WTC11 (cell line): Measurements from ENCODE around the gene CAMK1. TPM values are rescaled to one million over a fixed set of nuclear protein-coding genes. Genes with fewer than 3 reads are reported as not detected.

Experiments used
- ATAC-seq: fragments of 200-7000 bp; cut with Tn5 transposase; 2 replicates; pipeline ENCODE4 v1.10.0; 2021; ENCODE audit warnings: mild to moderate bottlenecking, moderate library complexity
- CTCF ChIA-PET: fragments of 300-600 bp; sonication (Branson Sonifier 250); formaldehyde crosslinking; loops from one replicate; lab custom pipeline; 2021; ENCODE audit warnings: antibody characterized with exemption; lab: Charles Lee
- POLR2A ChIA-PET: fragments of 350-600 bp; sonication (Branson Sonifier 250); formaldehyde crosslinking; loops from one replicate; lab custom pipeline; 2021; ENCODE audit warnings: antibody characterized with exemption; lab: Charles Lee
- DNase-seq: peaks from one replicate; pipeline ENCODE4 v3.0.0; 2021; ENCODE audit warnings: low spot score
- H3K27ac Mint-ChIP-seq: 2 replicates; pipeline ENCODE4 v1.8.0; 2021; ENCODE audit warnings: mixed read lengths
- H3K27me3 Mint-ChIP-seq: 2 replicates; pipeline ENCODE4 v1.8.0; 2021; ENCODE audit warnings: low read depth, mild to moderate bottlenecking, moderate library complexity, mixed read lengths
- H3K36me3 Mint-ChIP-seq: 2 replicates; pipeline ENCODE4 v1.8.0; 2021; ENCODE audit warnings: mixed read lengths
- H3K4me1 Mint-ChIP-seq: 2 replicates; pipeline ENCODE4 v1.8.0; 2022; ENCODE audit warnings: mixed read lengths
- H3K4me3 Mint-ChIP-seq: 2 replicates; pipeline ENCODE4 v1.8.0; 2021; ENCODE audit warnings: mild to moderate bottlenecking, moderate library complexity, mixed read lengths
- H3K9me3 Mint-ChIP-seq: 2 replicates; pipeline ENCODE4 v1.8.0; 2021; ENCODE audit warnings: mixed read lengths
- ATF1 ChIP-seq: sonication (generic); formaldehyde crosslinking; IDR thresholded peaks from 2 replicates; pipeline ENCODE4 v1.8.1; 2023; ENCODE audit warnings: mild to moderate bottlenecking, moderate library complexity, missing genetic modification reagents
- ATF3 ChIP-seq: sonication (generic); formaldehyde crosslinking; conservative IDR thresholded peaks from 2 replicates; pipeline ENCODE4 v1.8.1; 2022; ENCODE audit warnings: mild to moderate bottlenecking, missing genetic modification reagents
- E2F1 ChIP-seq: sonication (generic); formaldehyde crosslinking; IDR thresholded peaks from 2 replicates; pipeline ENCODE4 v1.8.0; 2022; ENCODE audit warnings: mild to moderate bottlenecking, missing genetic modification reagents
- ERG ChIP-seq: fragments of 250-450 bp; sonication (Bioruptor Pico); IDR thresholded peaks from 2 replicates; pipeline ENCODE4 v1.8.0; 2021; ENCODE audit warnings: mild to moderate bottlenecking
- ETV6 ChIP-seq: sonication (generic); formaldehyde crosslinking; IDR thresholded peaks from 2 replicates; pipeline ENCODE4 v1.8.1; 2022; ENCODE audit warnings: mild to moderate bottlenecking, missing genetic modification reagents
- FOXP1 ChIP-seq: sonication (generic); formaldehyde crosslinking; IDR thresholded peaks from 2 replicates; pipeline ENCODE4 v1.8.0; 2022; ENCODE audit warnings: missing genetic modification reagents, mild to moderate bottlenecking, moderate library complexity, borderline replicate concordance
- FOXP4 ChIP-seq: sonication (generic); formaldehyde crosslinking; IDR thresholded peaks from 2 replicates; pipeline ENCODE4 v1.8.0; 2022; ENCODE audit warnings: mild to moderate bottlenecking, missing genetic modification reagents
- GABPB1 ChIP-seq: sonication (generic); formaldehyde crosslinking; IDR thresholded peaks from 2 replicates; pipeline ENCODE4 v1.8.1; 2023; ENCODE audit warnings: mild to moderate bottlenecking, missing genetic modification reagents
- GTF2I ChIP-seq: fragments of 250-450 bp; sonication (Bioruptor Pico); conservative IDR thresholded peaks from 2 replicates; pipeline ENCODE4 v1.4.0; 2021; ENCODE audit warnings: mild to moderate bottlenecking
- KAT7 ChIP-seq: sonication (generic); formaldehyde crosslinking; IDR thresholded peaks from 2 replicates; pipeline ENCODE4 v1.8.1; 2023; ENCODE audit warnings: missing genetic modification reagents, mild to moderate bottlenecking, borderline replicate concordance
- NFE2L1 ChIP-seq: sonication (generic); formaldehyde crosslinking; IDR thresholded peaks from 2 replicates; pipeline ENCODE4 v1.8.1; 2023; ENCODE audit warnings: missing genetic modification reagents
- NR2C2 ChIP-seq: sonication (generic); formaldehyde crosslinking; IDR thresholded peaks from 2 replicates; pipeline ENCODE4 v1.8.0; 2022; ENCODE audit warnings: mild to moderate bottlenecking, missing genetic modification reagents
- NR3C1 ChIP-seq: sonication (generic); formaldehyde crosslinking; conservative IDR thresholded peaks from 2 replicates; pipeline ENCODE4 v1.8.1; 2023; ENCODE audit warnings: low read depth, mild to moderate bottlenecking, missing genetic modification reagents
- OVOL2 ChIP-seq: fragments of 250-450 bp; sonication (Bioruptor Pico); IDR thresholded peaks from 2 replicates; pipeline ENCODE4 v1.9.0; 2021; ENCODE audit warnings: mild to moderate bottlenecking, borderline replicate concordance
- PRDM15 ChIP-seq: sonication (generic); formaldehyde crosslinking; IDR thresholded peaks from 2 replicates; pipeline ENCODE4 v1.8.0; 2022; ENCODE audit warnings: missing genetic modification reagents
- RORB ChIP-seq: fragments of 250-450 bp; sonication (Bioruptor Pico); IDR thresholded peaks from 2 replicates; pipeline ENCODE4 v1.9.0; 2021; ENCODE audit warnings: mild to moderate bottlenecking
- SMAD3 ChIP-seq: sonication (generic); formaldehyde crosslinking; IDR thresholded peaks from 2 replicates; pipeline ENCODE4 v1.8.0; 2022; ENCODE audit warnings: missing genetic modification reagents, mild to moderate bottlenecking, borderline replicate concordance
- STAT6 ChIP-seq: sonication (generic); formaldehyde crosslinking; conservative IDR thresholded peaks from 2 replicates; pipeline ENCODE4 v1.8.1; 2023; ENCODE audit warnings: mild to moderate bottlenecking, low read depth, missing genetic modification reagents, moderate library complexity
- ZNF425 ChIP-seq: fragments of 250-450 bp; sonication (Bioruptor Pico); conservative IDR thresholded peaks from 2 replicates; pipeline ENCODE4 v1.9.0; 2021; ENCODE audit warnings: mild to moderate bottlenecking
- ZNF671 ChIP-seq: fragments of 250-450 bp; sonication (Bioruptor Pico); IDR thresholded peaks from 2 replicates; pipeline ENCODE4 v1.8.0; 2021; ENCODE audit warnings: mild to moderate bottlenecking
- total RNA-seq: library from RNA; stranded (reverse); gene quantifications from 3 replicates; pipeline ENCODE4 v1.2.3, GENCODE V29; 2021

CAMK1 gene
- total RNA-seq, 1 experiment from 2014 or later, result 3.1 TPM

GRCh38 chr3:9749645-9750555 lies 19.8 kb downstream of the CAMK1 start, which contains the start of gene OGG1 (continued):
- peak; percentile 68; the same call in 1 of the 2 replicates for TF ChIP-seq FOXP4 (CRISPR knock-in tag)
- peak; percentile 82; the same call in 1 of the 2 replicates for TF ChIP-seq SMAD3 (CRISPR knock-in tag)
- no peak for TF ChIP-seq ZNF671 (CRISPR knock-in tag)
- no peak for TF ChIP-seq KAT7 (CRISPR knock-in tag)
- no peak for TF ChIP-seq ATF3 (CRISPR knock-in tag)
- no peak for TF ChIP-seq ZNF425 (CRISPR knock-in tag)
- TF ChIP-seq NR2C2, result no peak
- no peak for TF ChIP-seq NR3C1 (CRISPR knock-in tag)
- no peak for TF ChIP-seq OVOL2 (CRISPR knock-in tag)
- no peak for TF ChIP-seq GTF2I (CRISPR knock-in tag)
- TF ChIP-seq FOXP1 (CRISPR knock-in tag), result 0 out of 2 replicates have a peak, but pooled peaks have one; percentile 37
- 0 out of 2 replicates have a peak, but pooled peaks have one; percentile 10 for TF ChIP-seq PRDM15
- no peak for TF ChIP-seq ATF1 (CRISPR knock-in tag)
- peak; percentile 42; the same call in 1 of the 2 replicates for TF ChIP-seq GABPB1 (CRISPR knock-in tag)
- TF ChIP-seq NFE2L1 (CRISPR knock-in tag), result no peak
- TF ChIP-seq ETV6 (CRISPR knock-in tag), result peak; percentile 90
- no peak for TF ChIP-seq RORB (CRISPR knock-in tag)

- H3K27me3 Mint-ChIP-seq, result no peaks in the 10 kb centered on the region
- POLR2A ChIA-PET, result interaction anchor here (0.5 to 2.2 kb wide), 8 partner anchors 17 to 44 kb away, joined by 3 to 14 read pairs (median 4); partner anchors contain the start of genes ARPC4, BRPF1, CAMK1 and TADA3
- H3K9me3 Mint-ChIP-seq, result no peaks in the 10 kb centered on the region
- H3K36me3 Mint-ChIP-seq, result peaks cover 49% of the 10 kb centered on the region
- no peak for DNase-seq
- peak; percentile 14; the same call in 1 of the 2 replicates for ATAC-seq
- TF ChIP-seq STAT6 (CRISPR knock-in tag), result no peak
- TF ChIP-seq ERG (CRISPR knock-in tag), result no peak
- TF ChIP-seq E2F1 (CRISPR knock-in tag), result 0 out of 2 replicates have a peak, but pooled peaks have one; percentile 29
- TF ChIP-seq, all 79 proteins: peak for 1
- H3K4me3 Mint-ChIP-seq, result peak overlapping the region; percentile 98
- H3K4me1 Mint-ChIP-seq, result peaks cover 11% of the 10 kb centered on the region
- H3K27ac Mint-ChIP-seq, result peak overlapping the region; percentile 99
- CTCF ChIA-PET, result interaction anchor here (0.6 to 2.7 kb wide), 13 partner anchors 9 to 249 kb away, joined by 3 to 21 read pairs (median 4); partner anchors contain the start of genes ARPC4, BRPF1 and TADA3
Measured at GRCh38 chr3:9749296-9749644, 20.5 kb downstream of the CAMK1 start.
